ENCODE measurements around the gene FIGN.

FIGN gene, protein sequence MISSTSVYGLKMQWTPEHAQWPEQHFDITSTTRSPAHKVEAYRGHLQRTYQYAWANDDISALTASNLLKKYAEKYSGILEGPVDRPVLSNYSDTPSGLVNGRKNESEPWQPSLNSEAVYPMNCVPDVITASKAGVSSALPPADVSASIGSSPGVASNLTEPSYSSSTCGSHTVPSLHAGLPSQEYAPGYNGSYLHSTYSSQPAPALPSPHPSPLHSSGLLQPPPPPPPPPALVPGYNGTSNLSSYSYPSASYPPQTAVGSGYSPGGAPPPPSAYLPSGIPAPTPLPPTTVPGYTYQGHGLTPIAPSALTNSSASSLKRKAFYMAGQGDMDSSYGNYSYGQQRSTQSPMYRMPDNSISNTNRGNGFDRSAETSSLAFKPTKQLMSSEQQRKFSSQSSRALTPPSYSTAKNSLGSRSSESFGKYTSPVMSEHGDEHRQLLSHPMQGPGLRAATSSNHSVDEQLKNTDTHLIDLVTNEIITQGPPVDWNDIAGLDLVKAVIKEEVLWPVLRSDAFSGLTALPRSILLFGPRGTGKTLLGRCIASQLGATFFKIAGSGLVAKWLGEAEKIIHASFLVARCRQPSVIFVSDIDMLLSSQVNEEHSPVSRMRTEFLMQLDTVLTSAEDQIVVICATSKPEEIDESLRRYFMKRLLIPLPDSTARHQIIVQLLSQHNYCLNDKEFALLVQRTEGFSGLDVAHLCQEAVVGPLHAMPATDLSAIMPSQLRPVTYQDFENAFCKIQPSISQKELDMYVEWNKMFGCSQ

DNA sequence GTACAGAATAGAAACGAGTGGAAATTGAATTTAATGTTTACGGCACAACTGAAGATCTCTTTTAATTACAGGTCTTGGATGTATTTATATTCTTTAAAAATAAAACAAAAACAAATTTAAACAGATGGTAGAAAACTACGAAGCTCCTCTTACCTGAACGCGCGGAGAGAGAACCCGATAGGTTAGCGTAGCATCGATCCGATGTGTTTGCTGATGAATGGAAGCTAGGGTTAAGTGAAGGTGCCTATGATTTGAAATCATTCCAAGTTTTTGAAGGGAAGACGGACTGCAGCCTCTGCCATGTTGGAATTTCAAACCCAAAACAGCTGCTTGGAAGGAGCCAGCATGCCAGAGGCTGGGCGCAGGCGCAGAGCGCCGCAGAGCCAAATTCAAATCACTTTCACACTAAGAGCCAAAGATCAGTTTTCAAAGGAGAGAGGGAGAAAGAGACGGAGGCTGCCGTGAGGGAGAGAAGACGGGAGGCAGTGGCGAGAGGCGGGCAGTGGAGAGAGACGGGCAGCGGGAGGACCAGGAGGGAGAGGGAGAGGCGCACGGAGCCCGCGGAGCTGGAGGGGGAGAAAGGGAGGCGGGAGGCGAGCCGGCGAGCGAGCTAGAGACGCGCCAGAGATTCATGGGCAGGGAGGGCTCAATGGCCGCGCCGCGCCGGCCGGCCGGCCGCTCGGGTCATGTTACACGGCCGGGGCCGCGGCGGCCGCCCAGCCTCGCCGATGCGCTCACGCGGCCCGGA lies at the start of gene FIGN:
TSS of gene FIGN (minus strand) at position 324 of the 748 bp plus-strand sequence. CDS start 1,081 bp downstream, outside the sequence.
- H3K36me3 ChIP-seq (replicated peaks): no peaks in the 10 kb centered on the region
- DNase-seq (ENCODE audit: low spot score in 2 of 2): peak; percentile 78 to 82
- H3K4me3 ChIP-seq: peak within 1 kb of the TSS; percentile 66
- in situ Hi-C loops (cut with MboI; ENCODE audit: low sequenced_read_pairs): no loop called here
- peaks cover 29% of the 10 kb centered on the region for H3K4me1 ChIP-seq
- H3K27me3 ChIP-seq (ENCODE audit: low read depth): no peaks in the 10 kb centered on the region
- no peaks in the 10 kb centered on the region for H3K9me3 ChIP-seq

DNA sequence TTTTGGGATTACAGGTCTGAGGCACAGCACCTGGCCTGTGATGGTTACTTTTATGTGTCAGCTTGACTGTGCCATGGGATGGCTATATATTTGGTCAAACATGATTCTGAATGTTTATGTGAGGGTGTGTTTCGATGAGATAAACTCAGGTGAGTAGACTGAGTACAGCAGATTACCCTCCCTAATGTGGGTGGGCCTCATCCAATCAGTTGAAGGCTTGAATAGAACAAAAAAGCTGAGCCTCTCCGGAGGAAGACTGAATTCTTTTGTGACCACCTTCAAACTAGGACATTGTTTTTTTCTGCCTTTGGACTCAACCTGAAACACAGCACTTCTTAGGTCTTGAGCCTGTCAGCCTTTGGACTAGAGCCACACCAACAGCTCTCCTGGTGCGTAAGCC lies 49.4 kb upstream of the FIGN start:
- Histone ChIP-seq H3K27me3 (ENCODE audit: low read depth) (no peaks in the 10 kb centered on the region), H3K4me3 (no peak overlapping the region), H3K4me1 (no peaks in the 10 kb centered on the region), H3K36me3 (replicated peaks) (no peaks in the 10 kb centered on the region), H3K9me3 (no peaks in the 10 kb centered on the region)
- no peak for DNase-seq (ENCODE audit: low spot score in 2 of 2)
- in situ Hi-C loops (cut with MboI; ENCODE audit: low sequenced_read_pairs): no loop called here

DNA sequence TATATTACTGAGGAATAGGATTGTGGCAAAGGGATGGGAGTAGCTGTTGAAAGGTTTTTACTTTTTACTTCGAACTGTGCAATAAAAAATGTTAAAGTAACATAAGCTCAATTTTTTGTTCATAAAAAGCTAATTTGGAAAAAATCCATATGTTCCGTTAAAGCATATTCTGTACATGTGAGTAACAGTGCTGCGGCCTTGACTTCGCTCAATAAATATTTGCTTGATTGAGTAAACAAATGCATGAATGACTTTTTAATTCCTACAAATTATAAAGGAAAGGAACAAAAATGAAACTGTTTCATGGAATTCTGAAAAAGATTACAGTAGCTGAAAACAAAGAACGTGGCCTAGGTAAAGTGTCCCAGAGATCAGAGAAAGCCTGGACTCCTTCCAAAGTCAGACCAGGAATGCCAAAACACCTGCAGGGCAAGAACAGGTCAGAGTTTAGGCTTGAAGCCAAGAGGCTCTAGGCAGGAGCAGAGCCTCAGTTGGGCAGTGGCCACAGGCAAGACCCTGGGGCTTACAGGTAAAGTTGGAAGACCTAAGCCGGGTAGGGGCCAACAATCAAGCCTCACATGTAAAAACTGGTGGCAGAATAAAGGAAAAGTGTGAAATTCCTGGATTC lies 44.3 kb upstream of the FIGN start:
- no peaks in the 10 kb centered on the region for H3K36me3 ChIP-seq (replicated peaks)
- no peaks in the 10 kb centered on the region for H3K4me1 ChIP-seq
- no peak overlapping the region for H3K4me3 ChIP-seq
- no peaks in the 10 kb centered on the region for H3K9me3 ChIP-seq
- in situ Hi-C loops (cut with MboI; ENCODE audit: low sequenced_read_pairs): no loop called here
- no peak for DNase-seq (ENCODE audit: low spot score in 2 of 2)
- H3K27me3 ChIP-seq (ENCODE audit: low read depth): no peaks in the 10 kb centered on the region

DNA sequence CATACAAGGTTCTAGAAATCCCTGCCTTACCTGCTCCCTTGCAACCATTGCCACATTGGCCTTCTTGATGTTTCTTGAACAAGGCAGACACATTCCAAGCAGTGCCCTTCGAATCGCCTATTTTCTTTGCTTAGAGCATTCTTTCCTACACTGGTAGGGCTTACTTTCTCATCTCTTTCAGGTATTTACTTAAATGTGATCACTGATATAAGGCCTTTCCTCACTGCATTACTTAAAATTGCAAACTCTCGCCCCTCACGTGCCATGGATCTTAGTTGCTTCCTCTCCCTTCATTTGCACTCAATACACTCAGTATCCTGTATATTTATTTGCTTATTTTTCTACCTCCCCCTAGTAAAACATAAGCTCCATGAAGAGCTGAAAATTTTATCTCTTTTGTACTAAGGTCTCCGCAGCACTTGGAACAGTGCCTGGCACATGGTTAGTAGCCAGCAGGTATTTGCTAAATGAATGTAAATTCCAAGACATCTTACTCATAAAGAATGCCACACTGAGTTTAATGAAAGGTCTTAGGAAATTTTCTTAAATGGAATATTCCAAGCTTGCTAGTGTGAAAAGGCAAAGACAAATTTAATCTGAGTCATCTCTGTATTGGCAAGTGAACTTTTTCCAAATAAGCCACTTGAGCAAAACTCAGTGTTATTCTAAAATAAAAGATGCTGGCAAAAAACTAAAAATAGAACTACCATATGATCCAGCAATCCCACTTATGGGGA lies 42.4 kb upstream of the FIGN start:
- H3K4me1 ChIP-seq: no peaks in the 10 kb centered on the region
- peak; percentile 24 to 26 for DNase-seq (ENCODE audit: low spot score in 2 of 2)

DNA sequence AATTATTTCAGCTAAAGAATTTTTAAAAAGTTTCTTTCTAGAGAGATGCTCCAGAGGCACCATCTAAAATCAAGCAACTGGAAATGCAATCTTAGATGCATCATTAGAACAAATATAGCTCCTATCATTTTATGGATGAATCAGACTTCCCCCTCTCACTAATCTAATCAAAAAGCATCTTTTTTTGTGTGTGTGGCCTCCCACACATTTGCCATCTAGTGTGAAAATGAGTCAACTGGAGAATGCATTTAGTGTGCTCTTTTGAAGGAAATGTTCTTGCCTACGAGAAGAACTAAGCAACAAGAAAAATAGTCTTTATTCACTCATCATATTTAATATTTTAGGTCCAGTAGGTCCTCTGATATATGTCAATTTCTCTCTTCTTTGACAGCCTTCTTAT lies 39.5 kb upstream of the FIGN start:
- DNase-seq (ENCODE audit: low spot score in 2 of 2): no peak
- H3K4me1 ChIP-seq: no peaks in the 10 kb centered on the region
- H3K36me3 ChIP-seq (replicated peaks): no peaks in the 10 kb centered on the region
- no peaks in the 10 kb centered on the region for H3K27me3 ChIP-seq (ENCODE audit: low read depth)
- in situ Hi-C loops (cut with MboI; ENCODE audit: low sequenced_read_pairs): no loop called here
- no peak overlapping the region for H3K4me3 ChIP-seq
- no peaks in the 10 kb centered on the region for H3K9me3 ChIP-seq

More for the DNA sequence above, 42.4 kb upstream of the FIGN start:
- Histone ChIP-seq H3K36me3 (replicated peaks) (no peaks in the 10 kb centered on the region), H3K4me3 (no peak overlapping the region), H3K9me3 (no peaks in the 10 kb centered on the region), H3K27me3 (ENCODE audit: low read depth) (no peaks in the 10 kb centered on the region)
- in situ Hi-C loops (cut with MboI; ENCODE audit: low sequenced_read_pairs): no loop called here

DNA sequence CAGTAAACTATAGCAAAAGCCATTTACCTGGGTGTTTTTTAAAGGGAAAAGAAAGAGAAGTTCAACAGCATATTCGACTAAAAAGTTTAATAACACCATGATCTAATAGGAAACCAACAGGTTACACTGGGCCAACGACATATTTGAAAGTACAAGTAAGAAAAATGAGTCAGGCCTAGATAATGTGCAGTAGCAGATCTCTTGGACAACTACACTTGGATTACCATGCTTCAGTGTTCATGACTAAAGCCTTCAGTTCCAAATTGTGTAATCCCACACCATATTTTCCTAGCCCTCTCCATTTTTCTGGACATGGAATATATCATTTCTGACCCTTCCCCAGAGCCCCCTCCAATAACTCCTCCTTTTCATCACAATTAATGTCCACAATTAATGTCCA lies 39.1 kb upstream of the FIGN start:
- no peak for DNase-seq (ENCODE audit: low spot score in 2 of 2)
- no peaks in the 10 kb centered on the region for H3K4me1 ChIP-seq
- H3K4me3 ChIP-seq: no peak overlapping the region
- in situ Hi-C loops (cut with MboI; ENCODE audit: low sequenced_read_pairs): no loop called here
- no peaks in the 10 kb centered on the region for H3K36me3 ChIP-seq (replicated peaks)
- no peaks in the 10 kb centered on the region for H3K9me3 ChIP-seq
- no peaks in the 10 kb centered on the region for H3K27me3 ChIP-seq (ENCODE audit: low read depth)

DNA sequence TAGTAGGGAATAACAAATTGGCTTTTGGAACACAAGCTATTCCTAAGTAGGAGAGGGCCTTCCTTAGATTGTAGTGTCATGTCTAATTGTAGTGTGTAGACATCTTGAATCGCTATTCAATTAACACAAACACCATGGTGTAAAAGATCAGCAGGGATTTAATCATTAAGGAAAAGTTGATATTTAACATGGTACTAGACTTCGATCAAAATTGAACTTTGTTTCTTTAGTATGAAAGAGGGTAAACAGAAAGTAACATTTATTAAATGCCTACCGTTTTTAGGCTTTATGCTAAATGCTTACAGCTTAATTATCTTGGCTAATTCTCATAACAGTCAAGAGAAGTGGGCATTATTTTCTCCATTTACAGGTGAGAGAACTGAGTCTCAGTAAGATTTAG lies 37.5 kb upstream of the FIGN start:
- H3K27me3 ChIP-seq (ENCODE audit: low read depth): no peaks in the 10 kb centered on the region
- in situ Hi-C loops (cut with MboI; ENCODE audit: low sequenced_read_pairs): no loop called here
- H3K4me1 ChIP-seq: no peaks in the 10 kb centered on the region
- no peaks in the 10 kb centered on the region for H3K36me3 ChIP-seq (replicated peaks)
- no peaks in the 10 kb centered on the region for H3K9me3 ChIP-seq
- no peak overlapping the region for H3K4me3 ChIP-seq
- no peak for DNase-seq (ENCODE audit: low spot score in 2 of 2)

DNA sequence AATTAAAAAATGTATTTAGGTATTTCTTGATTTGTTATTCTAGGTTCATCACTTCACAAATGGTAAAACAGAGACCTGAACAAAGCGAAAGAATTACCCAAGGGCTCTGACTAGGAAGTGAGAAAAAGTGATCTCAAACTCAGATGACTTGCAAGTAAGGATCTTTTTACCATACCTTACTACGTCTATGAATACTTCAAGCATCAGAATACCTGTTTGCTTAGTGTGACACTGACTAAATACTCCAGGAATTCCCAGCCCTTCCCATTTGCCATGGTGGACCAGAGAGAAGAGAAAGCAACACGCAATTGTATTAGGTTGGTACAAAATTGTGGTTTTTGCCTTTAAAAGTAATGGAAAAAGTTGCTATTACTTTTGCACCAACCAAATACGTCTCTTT lies 35.8 kb upstream of the FIGN start:
- no peak overlapping the region for H3K4me3 ChIP-seq
- H3K27me3 ChIP-seq (ENCODE audit: low read depth): no peaks in the 10 kb centered on the region
- H3K4me1 ChIP-seq: no peaks in the 10 kb centered on the region
- no peak for DNase-seq (ENCODE audit: low spot score in 2 of 2)
- in situ Hi-C loops (cut with MboI; ENCODE audit: low sequenced_read_pairs): no loop called here
- H3K9me3 ChIP-seq: no peaks in the 10 kb centered on the region
- H3K36me3 ChIP-seq (replicated peaks): no peaks in the 10 kb centered on the region

DNA sequence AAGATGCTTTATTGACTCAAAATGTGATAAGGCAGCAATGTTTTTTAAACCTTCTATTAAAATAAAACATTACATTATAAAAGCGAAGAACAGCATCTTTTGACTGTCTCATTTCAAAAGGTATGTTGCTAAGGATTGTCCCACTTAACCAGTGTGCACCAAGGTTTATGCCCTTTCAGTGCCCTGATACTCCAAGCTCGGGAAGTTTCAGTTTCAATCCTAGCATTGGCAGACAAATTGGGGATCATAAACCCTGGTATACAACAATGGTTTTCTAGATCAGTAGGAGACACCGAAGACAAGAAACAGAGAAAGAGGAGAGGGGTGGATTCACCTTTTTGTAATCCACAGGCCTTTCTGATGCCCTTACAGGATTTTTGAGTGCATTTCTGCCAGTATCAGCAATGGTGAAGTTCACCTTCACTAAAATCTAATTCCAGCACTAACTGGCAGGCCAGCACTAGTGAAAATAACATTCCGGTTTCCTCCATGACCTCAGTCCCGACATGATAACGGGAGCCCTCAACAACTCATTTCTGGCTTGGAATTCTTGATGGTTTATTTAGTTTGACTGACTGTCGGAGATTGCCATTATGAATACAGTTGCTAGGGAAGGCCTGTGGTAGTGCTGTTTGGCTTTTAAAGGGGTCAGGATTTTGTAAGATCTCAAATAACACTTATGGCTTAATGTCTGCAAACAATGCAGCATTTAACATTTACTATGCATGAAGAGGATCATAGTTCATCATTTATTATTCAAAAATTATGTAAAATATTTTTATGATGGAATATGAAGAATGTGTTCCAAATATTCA lies 33.3 kb upstream of the FIGN start:
- Histone ChIP-seq H3K4me1 (no peaks in the 10 kb centered on the region), H3K9me3 (no peaks in the 10 kb centered on the region), H3K4me3 (no peak overlapping the region), H3K36me3 (replicated peaks) (no peaks in the 10 kb centered on the region), H3K27me3 (ENCODE audit: low read depth) (no peaks in the 10 kb centered on the region)
- in situ Hi-C loops (cut with MboI; ENCODE audit: low sequenced_read_pairs): no loop called here
- DNase-seq (ENCODE audit: low spot score in 2 of 2): no peak

DNA sequence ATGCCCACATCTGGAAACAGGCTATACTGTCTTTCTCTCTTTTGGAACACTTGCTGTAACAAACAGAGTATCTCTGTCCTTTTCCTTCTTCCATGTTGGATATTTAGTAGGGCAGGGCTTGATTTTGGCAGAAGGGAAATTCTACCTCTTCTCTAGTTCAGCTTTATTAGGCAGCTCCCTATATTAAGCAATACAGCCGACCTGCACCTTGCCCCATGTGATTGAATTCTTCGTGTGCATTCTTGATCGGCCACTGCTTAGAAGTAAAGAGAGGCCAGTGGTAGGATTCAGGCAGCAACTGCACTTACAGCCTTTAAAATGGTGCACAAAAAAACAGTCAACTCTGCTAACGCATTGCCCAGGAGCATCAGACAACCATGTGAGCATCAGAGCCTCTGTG lies 31.3 kb upstream of the FIGN start:
- H3K27me3 ChIP-seq (ENCODE audit: low read depth): no peaks in the 10 kb centered on the region
- no peaks in the 10 kb centered on the region for H3K4me1 ChIP-seq
- in situ Hi-C loops (cut with MboI; ENCODE audit: low sequenced_read_pairs): no loop called here
- H3K36me3 ChIP-seq (replicated peaks): no peaks in the 10 kb centered on the region
- no peak for DNase-seq (ENCODE audit: low spot score in 2 of 2)
- H3K4me3 ChIP-seq: no peak overlapping the region
- H3K9me3 ChIP-seq: no peaks in the 10 kb centered on the region

DNA sequence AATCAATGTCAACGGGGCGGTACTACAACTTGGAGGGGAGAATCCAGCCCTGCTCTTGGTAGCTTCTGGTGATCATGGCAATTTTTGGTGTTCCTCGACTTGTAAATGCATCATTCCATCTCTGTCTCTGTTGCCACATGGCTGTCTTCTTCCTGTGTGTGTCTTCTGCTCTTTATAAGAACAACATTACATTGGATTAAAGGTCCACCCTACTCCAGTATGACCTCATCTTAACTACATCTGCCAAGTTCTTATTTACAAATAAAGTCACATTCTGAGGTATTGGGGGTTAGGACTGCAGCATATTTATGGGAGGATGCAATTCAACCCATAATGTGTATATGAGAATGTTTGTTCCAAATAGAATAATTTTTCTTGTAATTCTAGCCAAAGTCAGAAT lies 28.8 kb upstream of the FIGN start:
- Histone ChIP-seq H3K27me3 (ENCODE audit: low read depth) (no peaks in the 10 kb centered on the region), H3K4me1 (no peaks in the 10 kb centered on the region), H3K36me3 (replicated peaks) (no peaks in the 10 kb centered on the region), H3K9me3 (no peaks in the 10 kb centered on the region), H3K4me3 (no peak overlapping the region)
- in situ Hi-C loops (cut with MboI; ENCODE audit: low sequenced_read_pairs): no loop called here
- DNase-seq (ENCODE audit: low spot score in 2 of 2): no peak

DNA sequence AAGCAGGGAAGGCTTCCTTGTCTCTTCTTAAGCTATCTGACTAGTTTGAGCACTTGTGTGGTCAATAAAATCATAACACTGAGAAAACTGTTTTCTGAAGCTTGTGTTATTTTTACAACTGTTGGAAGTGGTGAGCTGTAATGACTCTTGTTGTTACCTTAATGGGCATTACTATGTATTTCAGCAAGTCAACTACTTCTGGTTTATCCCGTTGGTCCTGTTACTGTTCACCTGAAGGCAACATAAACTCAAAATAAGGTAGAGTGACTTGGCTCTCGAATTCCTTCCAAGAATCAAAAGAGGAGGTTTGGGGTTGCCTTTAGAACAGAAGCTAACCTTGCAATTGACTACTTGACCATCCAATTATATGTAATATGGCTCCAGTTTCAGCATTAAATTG lies 23.2 kb upstream of the FIGN start:
- DNase-seq (ENCODE audit: low spot score in 2 of 2): no peak
- H3K36me3 ChIP-seq (replicated peaks): no peaks in the 10 kb centered on the region
- H3K27me3 ChIP-seq (ENCODE audit: low read depth): no peaks in the 10 kb centered on the region
- no peak overlapping the region for H3K4me3 ChIP-seq
- H3K9me3 ChIP-seq: no peaks in the 10 kb centered on the region
- H3K4me1 ChIP-seq: no peaks in the 10 kb centered on the region
- in situ Hi-C loops (cut with MboI; ENCODE audit: low sequenced_read_pairs): no loop called here

Measured in HAP-1 (cell line).